Upper lobe of left lung (tissue), 6 donors: ENCODE data around the gene CYLD. TPM values are rescaled to one million over a fixed set of nuclear protein-coding genes. Genes with fewer than 3 reads are reported as not detected.

Experiments used
- ATAC-seq, 2 donors: fragments of 200-7000 bp; cut with Tn5 transposase; one replicate each; pipeline ENCODE4 v1.9.1; 2022; ENCODE audit warnings: mild to moderate bottlenecking in 2 of 2, moderate library complexity in 2 of 2; ENCODE audit not compliant: low FRiP score in 2 of 2
- DNase-seq, 2 donors: peaks; one replicate each; pipeline ENCODE4 v3.0.0-alpha.2; 2019 to 2020
- H3K27ac ChIP-seq, 4 donors: fragments of 200-600 bp; sonication (generic); one replicate each; pipeline ENCODE4 v1.5.1; 2016 to 2019
- H3K27me3 ChIP-seq, 4 donors: fragments of 200-600 bp; sonication (generic); one replicate each; pipeline ENCODE4 v1.5.1; 2017 to 2019
- H3K36me3 ChIP-seq, 4 donors: fragments of 200-600 bp; sonication (generic); one replicate each; pipeline ENCODE4 v1.5.1; 2016 to 2019
- H3K4me1 ChIP-seq, 4 donors: fragments of 200-600 bp; sonication (generic); one replicate each; pipeline ENCODE4 v1.5.1; 2018 to 2019
- H3K4me3 ChIP-seq, 4 donors: fragments of 200-600 bp; sonication (generic); one replicate each; pipeline ENCODE4 v1.5.1; 2017 to 2019; ENCODE audit warnings: mild to moderate bottlenecking in 2 of 4, moderate library complexity in 1 of 4
- H3K9me3 ChIP-seq, 4 donors: fragments of 200-600 bp; sonication (generic); one replicate each; pipeline ENCODE4 v1.5.1; 2018 to 2019
- EP300 ChIP-seq, 4 donors: sonication (generic); formaldehyde crosslinking; IDR thresholded peaks; one replicate each; pipeline ENCODE4 v1.5.1; 2017; ENCODE audit warnings: antibody characterized with exemption in 4 of 4, control low read depth in 2 of 4
- POLR2A ChIP-seq, 4 donors: fragments of 450-650 bp; IDR thresholded peaks; one replicate each; pipeline ENCODE4 v1.5.1; 2016 to 2017; ENCODE audit warnings: antibody characterized with exemption in 4 of 4, mild to moderate bottlenecking in 2 of 4
- POLR2AphosphoS5 ChIP-seq, 2 donors: sonication (generic); formaldehyde crosslinking; IDR thresholded peaks; one replicate each; pipeline ENCODE4 v1.5.1; 2017; ENCODE audit warnings: antibody characterized with exemption in 2 of 2
- WGBS, 2 donors: methylation state at CpG; one replicate each; pipeline ENCODE4 v1.1.5; 2017 to 2018; 5-methylcytosine and 5-hydroxymethylcytosine counted together
- total RNA-seq, 6 donors: library from RNA; depleted of rRNA in 4 of 6; stranded (reverse); fragments of >200 nt in 4 of 6; gene quantifications; one replicate each; pipeline versions ENCODE4 v1.1.0 to v1.2.1, GENCODE V29; 2016 to 2021
- TF ChIP-seq, protein P1 (sequence below), 6 experiments: fragments of 450-650 bp in 4 of 6; fragments of 200-600 bp in 2 of 6; sonication (generic) in 2 of 6; IDR thresholded peaks; one replicate each; pipeline ENCODE4 v1.5.1; 2016 to 2019; ENCODE audit warnings: antibody characterized with exemption in 6 of 6
- donor health status: DM: no; HTN: no; CAD: no; lungs with moderate emphysema.
- donor health status: DM: no; HTN: yes; CAD: no; lungs with severe emphysema.

CYLD gene
- total RNA-seq, 6 donors from 2014 or later = 25.5 to 72.1 (median 46.1) TPM

- WGBS, 2 donors = 87 to 90% methylated on average over 13 to 17 of the region's 17 CpGs
- no peak for ATAC-seq
- Histone ChIP-seq H3K27ac (no peak overlapping the region), H3K4me3 (no peak overlapping the region), H3K36me3 (no peaks in the 10 kb centered on the region), H3K27me3 (peaks cover 0 to 8% (median 0%) of the 10 kb centered on the region in 4 donors), H3K4me1 (peaks cover 0 to 10% (median 5%) of the 10 kb centered on the region in 4 donors), H3K9me3 (no peaks in the 10 kb centered on the region)
- DNase-seq = peak in 1 of 2 donors; percentile 45
- TF ChIP-seq, protein P1, sequence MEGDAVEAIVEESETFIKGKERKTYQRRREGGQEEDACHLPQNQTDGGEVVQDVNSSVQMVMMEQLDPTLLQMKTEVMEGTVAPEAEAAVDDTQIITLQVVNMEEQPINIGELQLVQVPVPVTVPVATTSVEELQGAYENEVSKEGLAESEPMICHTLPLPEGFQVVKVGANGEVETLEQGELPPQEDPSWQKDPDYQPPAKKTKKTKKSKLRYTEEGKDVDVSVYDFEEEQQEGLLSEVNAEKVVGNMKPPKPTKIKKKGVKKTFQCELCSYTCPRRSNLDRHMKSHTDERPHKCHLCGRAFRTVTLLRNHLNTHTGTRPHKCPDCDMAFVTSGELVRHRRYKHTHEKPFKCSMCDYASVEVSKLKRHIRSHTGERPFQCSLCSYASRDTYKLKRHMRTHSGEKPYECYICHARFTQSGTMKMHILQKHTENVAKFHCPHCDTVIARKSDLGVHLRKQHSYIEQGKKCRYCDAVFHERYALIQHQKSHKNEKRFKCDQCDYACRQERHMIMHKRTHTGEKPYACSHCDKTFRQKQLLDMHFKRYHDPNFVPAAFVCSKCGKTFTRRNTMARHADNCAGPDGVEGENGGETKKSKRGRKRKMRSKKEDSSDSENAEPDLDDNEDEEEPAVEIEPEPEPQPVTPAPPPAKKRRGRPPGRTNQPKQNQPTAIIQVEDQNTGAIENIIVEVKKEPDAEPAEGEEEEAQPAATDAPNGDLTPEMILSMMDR (IDR thresholded peaks at IDR 0.05) = no peak
- TF ChIP-seq POLR2AphosphoS5 (IDR thresholded peaks at IDR 0.05) = no peak
- no peak for TF ChIP-seq POLR2A (IDR thresholded peaks at IDR 0.05)
- TF ChIP-seq EP300 (IDR thresholded peaks at IDR 0.05) = no peak
Observed at GRCh38 chr16:50842013-50842505, 100.2 kb downstream of the CYLD start.

- DNase-seq (no peak), ATAC-seq (no peak)
- Histone ChIP-seq H3K4me3 (no peak overlapping the region), H3K36me3 (no peaks in the 10 kb centered on the region), H3K27ac (no peak overlapping the region), H3K27me3 (peaks cover 0 to 8% (median 0%) of the 10 kb centered on the region in 4 donors), H3K9me3 (no peaks in the 10 kb centered on the region), H3K4me1 (peaks cover 0 to 10% (median 5%) of the 10 kb centered on the region in 4 donors)
- TF ChIP-seq POLR2A (IDR thresholded peaks at IDR 0.05) = no peak
- TF ChIP-seq EP300 (IDR thresholded peaks at IDR 0.05) = no peak
- TF ChIP-seq POLR2AphosphoS5 (IDR thresholded peaks at IDR 0.05) = no peak
- TF ChIP-seq, protein P1 (IDR thresholded peaks at IDR 0.05) = no peak
- 68 to 79% methylated on average over 4 of the region's 4 CpGs for WGBS, 2 donors
Observed at GRCh38 chr16:50842589-50842988, 100.7 kb downstream of the CYLD start.

DNA sequence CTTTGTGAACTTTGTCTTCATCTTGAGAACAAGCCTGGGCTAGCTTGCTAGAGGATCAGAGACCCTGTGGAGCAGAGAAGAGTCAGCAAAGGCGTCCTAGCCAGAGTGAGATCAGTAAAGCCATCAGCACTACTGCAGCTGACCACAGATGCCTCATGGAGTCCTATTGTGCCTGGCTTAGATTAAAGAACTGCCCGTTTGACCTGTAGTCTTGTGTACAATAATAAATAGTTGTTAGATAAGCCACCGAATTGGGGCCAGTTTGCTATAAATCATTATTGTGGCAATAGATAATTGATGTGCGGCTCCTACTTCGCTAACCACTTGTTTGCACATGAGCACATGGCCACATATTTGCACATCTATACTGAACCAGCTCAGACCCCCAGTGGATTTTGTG lies 103.0 kb downstream of the CYLD start:
- TF ChIP-seq POLR2A (IDR thresholded peaks at IDR 0.05) = no peak
- TF ChIP-seq, protein P1 (IDR thresholded peaks at IDR 0.05) = no peak
- TF ChIP-seq POLR2AphosphoS5 (IDR thresholded peaks at IDR 0.05) = no peak
- TF ChIP-seq EP300 (IDR thresholded peaks at IDR 0.05) = no peak
- Histone ChIP-seq H3K4me1 (peaks cover 0 to 10% (median 5%) of the 10 kb centered on the region in 4 donors), H3K36me3 (no peaks in the 10 kb centered on the region), H3K27me3 (peaks cover 0 to 8% (median 0%) of the 10 kb centered on the region in 4 donors), H3K27ac (no peak overlapping the region), H3K4me3 (no peak overlapping the region), H3K9me3 (no peaks in the 10 kb centered on the region)
- WGBS, 2 donors = 45 to 51% methylated on average over 5 of the region's 5 CpGs
- DNase-seq = no peak
- ATAC-seq = no peak

DNA sequence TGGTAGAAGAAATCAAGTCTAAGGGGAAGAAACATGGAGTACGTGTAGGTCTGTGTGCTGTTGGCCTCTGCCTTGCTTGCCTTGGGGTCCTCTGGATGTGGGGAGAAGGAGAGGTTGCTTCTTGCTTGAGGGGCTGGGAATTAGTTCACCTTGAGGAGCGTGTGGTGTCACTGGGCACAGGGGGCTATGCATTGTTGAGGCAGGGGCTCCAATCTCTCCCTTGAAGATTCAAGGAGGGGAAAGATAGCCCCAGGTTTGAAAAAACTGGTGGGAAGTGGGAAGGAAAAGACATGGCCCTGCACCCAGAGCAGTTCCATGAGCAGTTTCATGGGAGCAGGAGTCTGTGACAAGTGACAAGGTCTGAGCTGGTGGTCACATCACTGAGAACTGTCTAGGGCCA lies 103.4 kb downstream of the CYLD start:
- ATAC-seq (no peak), DNase-seq (no peak)
- no peak overlapping the region for H3K27ac ChIP-seq
- WGBS, 2 donors = 64 to 88% methylated on average over 2 of the region's 2 CpGs
- TF ChIP-seq EP300 (IDR thresholded peaks at IDR 0.05) (no peak), POLR2AphosphoS5 (IDR thresholded peaks at IDR 0.05) (no peak), POLR2A (IDR thresholded peaks at IDR 0.05) (no peak)
- TF ChIP-seq, protein P1 (IDR thresholded peaks at IDR 0.05) = no peak
- peaks cover 0 to 10% (median 5%) of the 10 kb centered on the region in 4 donors for H3K4me1 ChIP-seq
- peaks cover 0 to 8% (median 0%) of the 10 kb centered on the region in 4 donors for H3K27me3 ChIP-seq
- H3K4me3 ChIP-seq = no peak overlapping the region
- no peaks in the 10 kb centered on the region for H3K36me3 ChIP-seq
- no peaks in the 10 kb centered on the region for H3K9me3 ChIP-seq

- WGBS, 2 donors = 74 to 80% methylated on average over 2 of the region's 2 CpGs
- DNase-seq (no peak), ATAC-seq (peak in 1 of 2 donors; percentile 35)
- peaks cover 0 to 8% (median 0%) of the 10 kb centered on the region in 4 donors for H3K27me3 ChIP-seq
- no peak overlapping the region for H3K27ac ChIP-seq
- H3K9me3 ChIP-seq = no peaks in the 10 kb centered on the region
- no peak overlapping the region for H3K4me3 ChIP-seq
- peaks cover 0 to 2% (median 0%) of the 10 kb centered on the region in 4 donors for H3K4me1 ChIP-seq
- H3K36me3 ChIP-seq = no peaks in the 10 kb centered on the region
- TF ChIP-seq POLR2A (IDR thresholded peaks at IDR 0.05) = no peak
- no peak for TF ChIP-seq POLR2AphosphoS5 (IDR thresholded peaks at IDR 0.05)
- TF ChIP-seq EP300 (IDR thresholded peaks at IDR 0.05) = no peak
- TF ChIP-seq, protein P1 (IDR thresholded peaks at IDR 0.05) = no peak
Observed at GRCh38 chr16:50846511-50846910, 104.6 kb downstream of the CYLD start.
